ENCODE results near the gene SIGLEC7.

The SIGLEC7 gene

GRCh38 chr19:51103926-51104341, 38.2 kb upstream of the SIGLEC7 start:
- H3K9ac ChIP-seq = no peak overlapping the region
- H2AFZ ChIP-seq (ENCODE audit: low read depth) = no peak overlapping the region
- peaks cover 13% of the 10 kb centered on the region for H3K79me2 ChIP-seq (ENCODE audit: insufficient read depth, low read depth)
- no peaks in the 10 kb centered on the region; the same call in 1 of the 2 replicates for H3K36me3 ChIP-seq (ENCODE audit: insufficient read depth)
- no peak for TF ChIP-seq CTCF (conservative IDR thresholded peaks at IDR 0.05; ENCODE audit: low read depth, low read length)
- H3K27me3 ChIP-seq (ENCODE audit: insufficient read depth, low read depth) = no peaks in the 10 kb centered on the region
- no peak overlapping the region for H3K27ac ChIP-seq
- no peak overlapping the region for H3K4me2 ChIP-seq
- no peaks in the 10 kb centered on the region for H4K20me1 ChIP-seq (ENCODE audit: insufficient read depth)
- peaks cover 7% of the 10 kb centered on the region for H3K4me1 ChIP-seq (ENCODE audit: low read depth, poor library complexity, severe bottlenecking)
- H3K4me3 ChIP-seq (IDR thresholded peaks at IDR 0.05; ENCODE audit: insufficient read depth, low read depth, low read length) = no peak overlapping the region

- Histone ChIP-seq H3K4me2 (peak overlapping the region; percentile 84), H3K27ac (peak overlapping the region; percentile 40), H3K79me2 (ENCODE audit: insufficient read depth, low read depth) (peaks cover 13% of the 10 kb centered on the region), H3K4me3 (IDR thresholded peaks at IDR 0.05; ENCODE audit: insufficient read depth, low read depth, low read length) (no peak overlapping the region), H2AFZ (ENCODE audit: low read depth) (peak overlapping the region; percentile 93), H3K27me3 (ENCODE audit: insufficient read depth, low read depth) (peaks cover 13% of the 10 kb centered on the region; the same call in 1 of the 2 replicates), H3K4me1 (ENCODE audit: low read depth, poor library complexity, severe bottlenecking) (peaks cover 8% of the 10 kb centered on the region), H3K9ac (peak overlapping the region; percentile 72), H3K36me3 (ENCODE audit: insufficient read depth) (no peaks in the 10 kb centered on the region), H4K20me1 (ENCODE audit: insufficient read depth) (no peaks in the 10 kb centered on the region)
- TF ChIP-seq CTCF (conservative IDR thresholded peaks at IDR 0.05; ENCODE audit: low read depth, low read length) = no peak
These were observed 34.6 kb upstream of the SIGLEC7 start for GRCh38 chr19:51107406-51108065.

- Histone ChIP-seq H2AFZ (ENCODE audit: low read depth) (peak within 1 kb of the TSS; percentile 93), H3K9ac (peak within 1 kb of the TSS; percentile 72), H3K79me2 (ENCODE audit: insufficient read depth, low read depth) (peaks cover 13% of the 10 kb centered on the region), H3K27ac (peak within 1 kb of the TSS; percentile 40), H3K4me2 (peak within 1 kb of the TSS; percentile 84), H3K4me3 (IDR thresholded peaks at IDR 0.05; ENCODE audit: insufficient read depth, low read depth, low read length) (no peak within 1 kb of the TSS), H3K27me3 (ENCODE audit: insufficient read depth, low read depth) (peaks cover 19% of the 10 kb centered on the region; the same call in 1 of the 2 replicates), H4K20me1 (ENCODE audit: insufficient read depth) (no peaks in the 10 kb centered on the region), H3K4me1 (ENCODE audit: low read depth, poor library complexity, severe bottlenecking) (peaks cover 8% of the 10 kb centered on the region), H3K36me3 (ENCODE audit: insufficient read depth) (no peaks in the 10 kb centered on the region)
- TF ChIP-seq CTCF (conservative IDR thresholded peaks at IDR 0.05; ENCODE audit: low read depth, low read length) = no peak
These were observed 33.9 kb upstream of the SIGLEC7 start, which contains the start of gene CTU1 for GRCh38 chr19:51108066-51108804. Gene CTU1 (minus strand): TSS chr19:51108409. CDS start chr19:51104569, 3,840 bp downstream.

GRCh38 chr19:51108805-51109146, 33.3 kb upstream of the SIGLEC7 start:
- H4K20me1 ChIP-seq (ENCODE audit: insufficient read depth) = no peaks in the 10 kb centered on the region
- H3K27me3 ChIP-seq (ENCODE audit: insufficient read depth, low read depth) = peaks cover 23% of the 10 kb centered on the region; the same call in 1 of the 2 replicates
- H3K9ac ChIP-seq = no peak overlapping the region; the same call in 1 of the 2 replicates
- no peak overlapping the region for H3K4me3 ChIP-seq (IDR thresholded peaks at IDR 0.05; ENCODE audit: insufficient read depth, low read depth, low read length)
- H3K4me2 ChIP-seq = peak overlapping the region; percentile 83
- peaks cover 13% of the 10 kb centered on the region for H3K79me2 ChIP-seq (ENCODE audit: insufficient read depth, low read depth)
- peaks cover 8% of the 10 kb centered on the region for H3K4me1 ChIP-seq (ENCODE audit: low read depth, poor library complexity, severe bottlenecking)
- H3K27ac ChIP-seq = no peak overlapping the region; the same call in 1 of the 2 replicates
- no peaks in the 10 kb centered on the region for H3K36me3 ChIP-seq (ENCODE audit: insufficient read depth)
- peak overlapping the region; percentile 93 for H2AFZ ChIP-seq (ENCODE audit: low read depth)
- TF ChIP-seq CTCF (conservative IDR thresholded peaks at IDR 0.05; ENCODE audit: low read depth, low read length) = no peak

All from KMS-11 (cell line).